HG03159 (cell line): ENCODE results near the gene SCYL3.

Experiments
- ATAC-seq: cut with Tn5 transposase; IDR thresholded peaks from one replicate; pipeline ENCODE4 v1.9.1; 2021; ENCODE audit warnings: mild to moderate bottlenecking, moderate library complexity; ENCODE audit not compliant: unreplicated experiment

SCYL3 gene

DNA sequence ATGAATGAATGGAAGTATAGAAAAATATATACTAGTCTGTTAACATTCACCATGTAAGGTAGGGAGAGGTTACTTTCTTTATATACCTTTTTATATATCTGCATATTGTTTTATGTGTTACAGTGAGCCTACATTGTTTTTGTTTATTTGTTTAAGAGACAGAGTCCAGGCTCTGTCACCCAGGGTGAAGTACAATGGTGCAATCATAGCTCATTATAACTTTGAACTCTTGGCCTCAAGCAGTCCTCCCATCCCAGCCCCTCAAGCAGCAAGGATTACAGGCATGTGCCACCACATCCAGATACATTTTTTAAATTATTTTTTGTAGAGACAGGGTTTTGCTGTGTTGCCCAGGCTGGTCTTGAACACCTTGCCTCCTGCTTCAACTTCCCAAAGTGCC lies 7.4 kb upstream of the SCYL3 start:
- ATAC-seq, result no peak

DNA sequence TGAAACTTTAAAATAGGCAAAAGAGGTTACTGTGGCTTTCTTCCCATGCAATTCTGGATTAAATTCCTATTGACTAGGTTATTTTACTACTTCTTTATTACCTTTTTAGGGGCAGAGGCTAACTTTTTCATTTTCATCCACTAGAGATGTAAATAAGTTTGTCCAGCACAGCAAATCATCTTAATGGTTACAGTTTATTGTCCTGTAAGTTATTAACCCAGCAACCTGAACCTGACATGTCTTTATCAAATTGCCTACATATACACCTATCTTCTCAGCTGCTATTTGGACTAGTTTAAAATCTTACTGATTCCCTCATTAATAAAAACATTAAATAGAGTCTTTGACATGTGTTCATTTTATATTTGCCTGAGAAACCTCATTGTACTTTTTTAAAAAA lies 6.9 kb upstream of the SCYL3 start:
- no peak for ATAC-seq

DNA sequence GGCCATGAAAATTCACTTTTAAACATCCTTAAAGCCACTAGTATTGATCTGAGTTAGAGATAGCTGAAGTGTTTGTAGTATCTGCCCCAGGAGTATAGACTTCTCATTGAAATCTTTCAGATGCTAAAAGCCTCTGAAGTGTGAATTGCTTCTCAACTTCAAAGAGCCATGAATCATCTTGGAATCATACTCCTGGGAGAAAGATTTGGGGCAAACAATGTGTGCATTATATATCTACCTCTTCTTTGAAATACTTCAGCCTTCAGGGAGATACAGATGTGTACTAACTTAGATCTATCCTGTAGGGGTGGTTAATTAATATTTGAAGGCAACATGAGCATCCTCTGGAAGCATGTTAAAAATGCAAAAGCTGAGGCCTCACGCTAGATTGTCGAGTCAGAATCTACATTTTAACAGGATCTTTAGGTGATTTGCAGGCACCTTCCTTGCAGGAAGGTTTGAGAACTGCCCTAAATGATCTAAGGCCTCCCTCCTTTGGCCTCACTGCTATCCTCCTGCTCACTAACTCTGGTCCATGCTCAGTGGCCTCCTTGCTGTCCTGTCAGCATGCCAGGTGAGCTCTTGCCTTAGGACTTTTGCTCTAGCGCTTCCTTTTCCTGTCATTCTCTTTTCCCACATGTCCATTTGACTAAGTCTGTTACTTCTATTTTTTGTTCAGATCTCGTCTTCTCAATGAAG lies 6.0 kb upstream of the SCYL3 start:
- ATAC-seq, result no peak

DNA sequence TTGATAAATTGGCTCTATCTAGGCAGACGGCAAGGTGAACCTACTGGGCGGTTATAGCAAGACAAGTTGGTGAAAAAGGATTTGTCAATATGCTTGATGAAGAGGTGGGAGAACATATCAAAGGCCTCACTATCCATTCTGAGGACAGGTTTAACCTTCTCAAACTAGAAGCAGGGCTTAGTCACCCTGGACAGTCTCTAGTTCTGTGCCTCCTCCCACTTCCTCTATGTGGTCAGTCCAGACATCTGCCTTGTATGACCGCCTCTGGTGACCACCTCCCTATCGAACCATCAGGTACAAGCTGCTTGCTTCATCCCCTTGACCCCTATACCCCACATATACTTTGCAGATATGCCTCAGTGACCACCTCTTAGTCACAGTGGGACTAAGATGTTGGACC lies 2.3 kb upstream of the SCYL3 start:
- no peak for ATAC-seq

DNA sequence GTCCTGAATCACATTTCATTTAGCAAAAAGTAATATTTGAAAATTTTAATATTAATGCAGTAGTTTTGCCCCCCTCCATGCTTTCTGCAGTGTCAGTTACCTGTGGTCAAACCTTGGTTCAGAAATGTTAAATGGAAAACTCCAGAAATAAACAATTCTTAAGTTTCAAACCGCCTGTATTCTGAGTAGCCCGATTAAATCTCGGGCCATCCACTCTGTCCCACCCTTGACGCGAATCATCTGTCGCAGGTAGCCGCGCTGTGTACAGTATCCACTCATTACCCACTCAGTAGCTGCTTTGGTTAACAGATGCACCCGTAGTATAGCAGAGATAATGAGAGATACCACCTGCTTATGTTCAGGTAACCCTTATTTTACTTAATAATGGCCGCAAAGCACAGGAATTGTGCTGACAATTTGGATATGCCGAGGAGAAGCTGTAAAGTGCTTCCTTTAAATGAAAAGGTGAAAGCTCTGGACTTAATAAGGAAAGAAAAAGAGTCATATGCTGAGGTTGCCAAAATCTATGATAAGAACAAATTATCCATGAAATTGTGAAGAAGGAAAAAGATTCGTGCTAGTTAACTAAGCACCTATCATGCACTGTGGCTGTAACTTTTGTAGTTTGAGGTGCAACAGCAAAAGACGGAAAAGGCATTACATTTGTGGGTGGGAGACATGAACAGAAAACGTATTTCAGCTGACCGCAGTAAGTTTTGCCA lies 889 bp upstream of the SCYL3 start:
- ATAC-seq, result no peak

DNA sequence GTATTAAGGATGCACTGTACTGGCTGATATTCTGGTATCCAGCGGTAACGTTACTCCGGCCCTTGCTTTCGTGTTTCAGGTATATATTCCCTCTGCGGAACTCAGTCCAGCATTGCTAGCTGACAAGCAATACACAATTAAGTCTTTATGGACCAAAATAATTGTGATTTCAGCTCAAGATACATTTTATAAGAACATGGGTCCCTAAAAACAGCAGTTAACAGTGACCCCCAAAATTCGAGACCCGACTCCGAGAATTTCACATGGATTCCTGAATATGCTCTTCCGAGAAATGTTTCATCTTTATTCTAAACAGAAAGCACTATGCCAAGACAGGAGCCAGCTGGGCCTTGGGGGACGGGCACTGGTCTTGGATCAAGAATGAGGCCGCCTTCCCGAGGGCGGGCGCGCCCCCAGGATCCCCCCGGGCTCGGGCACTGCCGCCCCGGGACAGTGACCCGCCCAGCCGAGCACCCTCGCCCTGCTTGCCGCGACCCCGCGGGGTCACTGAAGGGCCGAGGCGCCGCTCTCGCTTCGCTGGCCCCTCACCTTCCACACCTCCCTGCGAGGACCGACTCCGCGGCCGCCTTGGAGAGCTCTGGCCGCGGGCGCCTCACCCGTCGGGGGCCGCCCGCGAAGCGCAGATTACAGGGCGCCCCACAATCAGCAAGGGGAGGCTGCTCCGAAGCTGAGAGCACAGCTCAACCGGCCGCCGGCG lies 610 bp downstream of the SCYL3 start:
- ATAC-seq, result peak; percentile 7

DNA sequence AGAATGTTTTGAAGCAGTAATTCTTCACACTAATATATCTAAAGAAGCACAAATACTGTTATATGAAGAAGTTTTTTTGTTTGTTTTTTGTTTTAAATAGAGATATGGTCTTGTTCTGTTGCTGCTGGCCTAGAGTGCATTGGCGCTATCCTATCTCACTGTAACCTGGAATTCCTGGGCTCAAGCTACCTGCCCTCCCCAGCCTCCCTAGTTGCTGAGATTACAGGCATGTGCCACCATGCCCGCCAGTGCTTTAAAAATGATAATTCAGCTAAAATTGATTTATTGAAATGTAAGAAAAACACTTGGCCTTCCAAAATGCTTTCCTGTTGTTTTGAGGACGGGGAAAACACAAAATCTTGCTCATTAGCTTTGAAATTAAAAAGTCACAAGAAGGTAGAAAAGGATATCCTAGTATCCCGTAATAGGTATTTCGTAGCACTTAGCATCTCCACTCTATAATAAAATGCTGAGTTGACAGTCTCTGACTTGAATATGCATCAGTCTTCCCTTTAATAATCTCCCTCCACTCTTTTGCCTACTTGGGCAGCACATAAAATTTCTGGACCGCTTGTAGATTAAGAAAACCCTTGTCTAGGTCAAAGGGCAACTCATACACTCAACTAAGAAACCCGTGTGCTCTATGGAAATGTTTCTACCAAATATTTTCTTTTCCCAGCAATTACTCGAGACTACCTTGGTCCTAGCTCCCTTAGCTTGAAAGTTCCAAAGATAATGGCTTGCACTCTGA lies 1.3 kb downstream of the SCYL3 start:
- ATAC-seq, result no peak

DNA sequence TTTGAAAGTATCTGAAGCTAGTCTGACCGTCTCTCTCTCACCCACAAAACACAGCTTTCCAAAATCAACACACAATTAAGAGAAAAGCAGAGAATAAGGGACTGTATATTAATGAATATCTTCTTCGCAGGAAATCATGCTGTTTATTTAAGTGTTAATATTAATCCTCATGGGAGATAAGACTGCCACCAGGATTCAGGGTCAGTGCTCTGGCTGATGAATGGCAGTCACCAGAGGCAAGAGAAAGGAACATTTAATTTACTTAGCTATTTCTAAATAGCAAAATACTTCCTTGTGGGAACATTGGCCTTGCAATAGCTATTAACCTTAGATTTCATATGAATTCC lies 2.2 kb downstream of the SCYL3 start:
- ATAC-seq, result no peak

DNA sequence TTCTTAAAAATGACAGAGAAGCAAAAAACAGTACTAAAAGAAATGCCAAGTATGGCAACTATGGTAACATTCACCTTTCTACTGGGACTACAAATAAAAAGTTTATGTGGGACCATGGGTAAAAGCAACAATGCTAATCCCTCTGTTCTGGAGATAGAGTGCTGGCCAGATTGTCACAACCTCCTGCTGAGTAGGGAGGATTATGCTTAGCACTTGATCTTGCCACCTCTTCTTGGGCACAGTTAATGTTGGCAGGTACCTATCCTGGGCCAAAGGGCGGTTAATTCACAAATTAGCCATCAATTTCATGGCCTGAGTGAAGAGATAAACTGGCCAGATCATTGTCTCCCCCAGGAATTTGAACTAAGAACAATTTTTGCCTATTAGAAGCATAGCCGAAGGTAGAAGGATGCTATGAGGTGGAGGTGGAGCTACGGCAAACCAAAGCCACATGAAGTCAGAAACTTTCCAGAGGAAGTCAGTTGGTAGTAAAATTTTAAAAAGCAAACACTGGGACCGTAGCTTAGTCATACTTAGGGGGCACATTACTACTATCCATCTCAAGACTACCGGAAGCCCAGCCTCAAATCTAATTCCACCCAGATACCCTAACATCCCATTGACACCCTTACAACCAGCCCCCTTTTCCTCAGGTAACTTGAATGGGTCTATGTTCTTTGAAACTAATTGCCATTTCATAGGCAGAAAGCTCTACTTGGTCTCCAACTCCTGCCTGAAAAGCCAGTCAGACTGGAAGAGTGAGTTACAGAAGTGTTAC lies 2.7 kb downstream of the SCYL3 start:
- ATAC-seq, result no peak

DNA sequence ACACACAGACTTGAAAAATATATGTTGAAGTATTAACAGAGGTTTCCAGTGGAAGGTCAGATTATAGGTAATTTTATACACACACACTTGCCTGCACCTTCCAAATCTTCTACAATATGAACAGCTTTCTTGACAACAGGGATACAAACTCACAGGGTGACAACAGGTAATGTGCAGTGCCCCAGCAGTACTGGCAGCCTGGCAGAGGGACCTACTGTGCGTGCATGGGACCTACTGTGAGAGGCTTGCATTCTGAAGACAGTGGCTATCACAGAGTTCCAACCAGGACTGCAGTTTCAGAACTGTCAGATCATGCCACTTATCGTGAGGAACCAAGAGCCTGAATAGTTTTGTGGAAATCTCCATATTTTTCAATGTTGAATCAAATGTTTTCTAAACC lies 3.8 kb downstream of the SCYL3 start:
- no peak for ATAC-seq

DNA sequence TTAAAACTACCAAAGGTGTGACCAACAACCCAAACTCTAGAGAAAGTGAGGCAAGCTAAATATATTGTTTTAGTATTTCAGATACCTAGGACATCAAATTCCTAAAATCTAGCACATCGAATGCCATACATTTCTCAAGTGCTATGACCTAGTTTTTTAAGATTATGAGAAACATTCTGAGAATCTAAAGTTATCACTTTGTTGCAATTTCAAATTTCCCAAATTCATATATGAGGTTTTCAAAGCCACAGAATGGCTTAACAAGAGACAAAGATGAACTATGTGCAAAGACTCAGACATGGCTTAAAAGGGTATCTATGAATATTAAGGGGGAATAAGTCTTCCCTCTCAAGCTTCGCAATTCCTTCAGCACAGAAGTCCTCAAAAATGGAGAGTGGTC lies 6.8 kb downstream of the SCYL3 start:
- no peak for ATAC-seq

DNA sequence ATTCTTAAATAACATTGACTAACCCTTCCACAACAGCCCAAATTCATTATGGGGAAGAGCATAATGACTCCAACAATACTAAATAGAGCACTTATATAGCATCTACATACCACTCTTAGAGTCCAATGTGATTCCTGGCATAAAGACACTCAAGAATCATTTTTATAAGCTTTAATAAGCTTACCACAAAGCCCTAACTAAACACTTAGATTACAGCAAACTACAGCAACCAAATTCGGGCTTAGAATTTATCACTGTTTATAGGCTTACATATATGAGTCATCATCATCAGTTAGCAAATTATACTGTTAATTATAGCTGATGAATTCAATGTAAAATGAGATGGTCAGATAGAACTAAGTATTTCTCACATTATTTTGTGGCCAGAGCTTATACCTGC lies 7.3 kb downstream of the SCYL3 start:
- no peak for ATAC-seq

DNA sequence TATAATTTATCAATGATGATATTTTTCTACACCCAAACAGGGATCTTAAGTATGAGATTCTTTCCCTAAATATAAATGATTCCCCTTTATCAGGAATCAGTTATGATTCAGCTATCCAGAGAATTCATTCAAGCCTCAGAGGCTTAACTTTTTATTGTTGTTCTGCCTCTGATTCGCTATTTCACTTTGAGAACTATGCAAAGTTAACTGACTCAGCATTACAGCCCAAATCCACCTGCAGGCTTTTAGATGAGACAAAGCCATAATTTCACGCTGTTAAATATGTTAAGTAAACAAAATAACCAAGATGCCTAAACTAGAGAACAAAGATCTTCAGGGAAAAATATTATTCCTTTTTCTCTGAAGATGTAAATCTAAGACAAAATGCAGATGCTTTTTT lies 8.5 kb downstream of the SCYL3 start:
- no peak for ATAC-seq

DNA sequence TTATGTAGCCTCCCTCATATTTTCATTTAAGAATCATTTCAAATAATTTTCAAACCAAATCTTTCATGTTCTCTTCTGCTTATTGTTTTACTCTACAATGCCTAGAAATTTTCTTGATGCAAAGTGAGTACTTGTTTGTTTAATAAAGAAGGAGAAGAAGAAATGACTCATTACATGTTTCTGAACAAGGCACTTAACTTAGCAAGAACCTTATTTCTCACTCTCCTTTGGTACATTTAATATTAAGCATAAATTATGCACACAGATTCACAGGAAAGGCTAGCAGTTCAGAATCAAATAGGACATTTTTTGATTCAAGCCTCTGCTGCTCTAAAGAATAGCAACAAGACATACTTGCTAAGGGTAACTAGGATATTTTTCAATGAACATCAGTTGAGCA lies 9.1 kb downstream of the SCYL3 start:
- no peak for ATAC-seq

DNA sequence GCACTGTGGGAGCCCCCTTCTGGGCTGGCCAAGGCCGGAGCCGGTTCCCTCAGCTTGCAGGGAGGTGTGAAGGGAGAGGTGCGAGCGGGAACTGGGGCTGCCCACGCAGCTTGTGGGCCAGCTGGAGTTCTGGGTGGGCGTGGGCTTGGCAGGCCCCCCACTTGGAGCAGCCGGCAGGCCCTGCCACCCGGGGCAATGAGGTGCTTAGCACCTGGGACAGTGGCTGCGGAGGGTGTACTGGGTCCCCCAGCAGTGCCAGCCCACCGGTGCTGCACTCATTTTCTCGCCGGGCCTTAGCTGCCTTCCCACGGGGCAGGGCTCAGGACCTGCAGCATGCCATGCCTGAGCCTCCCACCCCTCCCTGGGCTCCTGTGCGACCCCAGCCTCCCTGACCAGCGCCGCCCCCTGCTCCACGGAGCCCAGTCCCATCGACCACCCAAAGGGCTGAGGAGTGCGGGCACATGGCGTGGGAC lies 11.6 kb downstream of the SCYL3 start:
- ATAC-seq, result no peak

DNA sequence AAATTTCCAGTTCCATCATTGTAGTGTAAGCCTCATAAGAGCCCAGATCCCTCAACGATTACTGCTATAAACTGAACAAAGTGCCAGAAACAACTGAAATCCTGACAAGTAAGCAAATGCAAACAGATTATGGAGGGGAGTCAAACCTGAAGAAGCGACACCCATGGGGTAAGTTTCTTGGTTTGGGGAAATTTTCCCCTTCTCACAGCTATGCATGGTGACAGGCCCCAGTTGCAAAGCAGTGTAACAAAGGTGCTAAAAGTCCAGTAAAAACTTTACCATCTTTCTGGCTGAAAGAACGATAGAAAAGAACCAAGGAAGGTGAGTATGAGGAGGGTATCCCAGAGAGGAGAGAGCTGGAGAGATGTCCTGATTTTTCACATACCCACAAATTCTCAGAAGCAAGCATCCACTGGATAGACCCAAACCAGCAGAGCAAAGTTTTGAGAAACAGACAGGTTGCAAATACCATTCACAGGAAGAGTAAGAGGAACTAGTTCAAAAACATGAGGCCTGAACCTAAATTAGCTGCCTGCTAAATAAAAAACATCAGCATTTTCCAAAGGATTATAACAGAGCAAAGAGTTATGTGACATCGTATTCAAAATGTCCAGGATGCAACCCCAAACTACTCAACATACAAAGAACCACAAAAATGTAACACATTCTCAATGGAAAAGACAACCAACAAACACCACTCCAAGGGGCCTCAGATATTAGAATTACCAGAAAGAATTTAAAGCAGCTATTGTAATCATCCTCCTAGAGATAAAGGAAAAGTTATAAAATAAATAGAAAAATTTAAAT lies 14.5 kb downstream of the SCYL3 start:
- no peak for ATAC-seq

DNA sequence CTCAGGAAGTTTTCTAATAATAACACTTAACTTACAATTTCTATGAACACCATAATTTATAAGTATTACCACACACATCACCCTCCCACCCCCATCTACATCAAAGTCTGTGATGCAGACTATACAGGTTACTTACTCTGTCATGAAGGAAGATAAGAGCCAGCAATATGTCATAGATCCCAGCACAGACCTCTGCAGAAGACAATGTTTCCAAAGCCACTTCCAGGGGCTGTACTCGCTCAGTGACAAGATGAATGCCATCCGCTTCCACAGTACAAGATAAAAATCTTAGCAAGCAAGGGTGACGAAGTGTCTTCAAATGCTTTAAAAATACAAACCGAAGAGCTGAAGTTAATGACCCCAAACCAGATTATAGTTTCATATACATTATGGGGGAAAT lies 15.2 kb downstream of the SCYL3 start:
- no peak for ATAC-seq

DNA sequence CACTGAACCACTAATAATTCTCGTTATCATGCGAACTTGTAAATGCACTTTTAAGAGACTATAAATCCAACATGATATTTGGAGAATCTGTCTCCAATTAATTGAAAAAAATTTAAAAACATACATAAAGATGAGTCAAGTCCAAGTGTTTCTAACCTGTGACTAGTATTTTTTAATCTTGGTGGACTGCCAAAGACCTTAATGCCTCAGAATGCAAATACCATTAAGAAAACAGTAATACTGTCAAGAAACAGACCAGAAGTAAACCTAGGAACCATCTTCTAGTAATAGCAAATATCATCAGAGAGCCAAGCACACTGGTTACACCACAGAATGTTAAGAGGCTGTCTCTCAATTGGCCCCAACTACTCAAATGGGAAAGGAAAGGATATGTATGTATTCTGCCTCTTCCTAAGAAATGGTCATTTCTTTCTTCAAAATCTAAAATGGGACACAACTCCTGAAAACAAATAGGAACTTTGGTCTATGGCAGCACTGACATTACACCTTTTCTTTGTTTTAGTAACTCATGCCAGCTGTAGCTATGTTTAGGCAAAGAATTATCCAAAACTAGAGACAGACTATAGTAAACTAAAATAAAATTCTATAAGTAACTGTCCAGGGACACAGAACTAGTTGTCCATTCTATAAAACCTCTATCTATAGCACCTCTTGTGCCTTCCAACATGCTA lies 15.8 kb downstream of the SCYL3 start:
- no peak for ATAC-seq

DNA sequence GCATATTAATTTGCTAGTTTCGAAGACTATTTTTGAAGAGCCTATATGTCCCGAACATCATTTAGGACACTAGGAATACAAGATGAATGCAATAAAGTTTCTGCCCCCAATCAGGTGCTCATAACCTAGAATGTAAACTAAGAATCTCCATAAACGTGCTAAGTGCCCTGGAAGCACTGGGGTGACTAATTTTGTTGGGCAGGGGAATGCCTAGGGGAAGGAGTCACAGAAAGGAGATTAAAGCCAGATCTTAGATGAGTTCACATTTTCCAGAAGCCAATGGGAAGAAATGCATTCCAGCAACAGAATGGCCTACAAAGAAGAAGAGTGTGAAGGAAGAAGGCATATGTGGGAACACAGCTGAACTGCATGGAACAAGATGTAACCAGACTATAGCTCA lies 19.5 kb downstream of the SCYL3 start:
- ATAC-seq, result no peak
